ENCODE data around the gene CHN2.

Gene CHN2

GRCh38 chr7:29287366-29287765 is 92.8 kb downstream of the CHN2 start:
- no peak for ATAC-seq

- no peak for ATAC-seq
These were observed 93.9 kb downstream of the CHN2 start for GRCh38 chr7:29288181-29289091.

DNA sequence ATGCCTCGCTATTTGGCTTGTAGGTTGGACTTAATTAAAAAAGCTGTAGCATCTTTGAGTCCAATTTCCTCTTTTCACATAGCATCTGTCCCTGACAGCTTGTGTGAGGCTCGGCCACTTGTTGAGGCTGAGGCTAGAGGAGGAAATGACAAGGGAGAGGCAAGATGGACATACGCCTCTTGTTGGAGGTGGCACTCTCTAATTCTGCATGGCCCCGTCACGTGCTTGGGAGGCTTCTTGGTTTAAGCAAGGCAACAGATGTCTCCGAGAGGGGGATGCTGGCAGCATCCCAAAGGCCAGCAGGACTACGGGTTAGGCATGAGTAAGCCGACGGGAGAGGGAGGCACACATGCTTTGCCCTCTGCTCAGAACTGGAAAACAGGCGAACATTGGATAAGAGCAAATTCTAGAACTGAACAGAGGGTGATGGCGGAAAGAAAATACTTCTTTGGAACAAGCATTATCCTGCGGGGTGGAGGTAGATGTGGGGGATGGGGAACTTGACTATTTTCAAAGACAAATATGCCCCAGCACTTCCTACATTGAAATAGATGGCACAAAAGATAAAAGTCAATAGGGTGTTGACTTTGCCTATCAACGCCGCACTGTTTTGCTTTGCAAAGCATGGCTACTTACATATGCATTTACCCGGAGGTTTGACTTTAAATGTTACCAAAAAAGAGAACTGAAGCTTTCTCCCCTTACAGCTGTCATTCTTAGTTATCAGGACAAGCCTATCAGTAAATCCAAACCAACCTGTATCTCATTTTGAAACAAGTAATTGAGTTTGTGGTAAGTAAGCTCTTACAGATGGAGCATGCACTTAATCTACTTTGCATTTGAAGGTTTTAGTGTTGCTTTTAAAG is 94.8 kb downstream of the CHN2 start:
- peak in 1 of 2 donors; percentile 17 for ATAC-seq

GRCh38 chr7:29290829-29291228 is 96.3 kb downstream of the CHN2 start:
- ATAC-seq = no peak

- ATAC-seq = no peak
These were observed 97.4 kb downstream of the CHN2 start for GRCh38 chr7:29291723-29292618.

GRCh38 chr7:29292886-29293658 is 98.5 kb downstream of the CHN2 start:
- ATAC-seq = no peak

GRCh38 chr7:29296421-29296820 is 101.8 kb downstream of the CHN2 start:
- ATAC-seq = no peak

GRCh38 chr7:29297194-29297890 is 102.8 kb downstream of the CHN2 start:
- ATAC-seq = no peak

GRCh38 chr7:29299086-29299485 is 104.5 kb downstream of the CHN2 start:
- ATAC-seq = no peak

GRCh38 chr7:29300026-29300480 is 105.5 kb downstream of the CHN2 start:
- ATAC-seq = no peak

DNA sequence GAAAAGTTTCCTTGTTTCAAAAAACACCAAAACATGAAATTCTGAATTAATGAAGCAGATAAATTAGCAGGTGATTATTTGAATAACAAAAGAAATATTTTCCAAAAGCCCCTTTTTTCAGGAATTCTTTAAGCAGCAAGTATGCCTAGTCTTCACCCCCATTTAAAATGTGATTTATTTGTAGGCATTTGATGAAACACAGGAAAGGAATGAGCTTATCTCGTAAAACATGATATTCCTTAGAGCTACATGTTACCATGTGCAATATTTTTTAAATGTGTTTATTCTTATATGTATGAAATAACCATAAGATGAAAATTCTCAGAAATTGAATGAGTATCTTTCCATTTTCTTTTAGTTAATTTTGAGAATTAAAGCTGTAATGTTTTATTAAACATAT is 106.1 kb downstream of the CHN2 start:
- no peak for ATAC-seq

DNA sequence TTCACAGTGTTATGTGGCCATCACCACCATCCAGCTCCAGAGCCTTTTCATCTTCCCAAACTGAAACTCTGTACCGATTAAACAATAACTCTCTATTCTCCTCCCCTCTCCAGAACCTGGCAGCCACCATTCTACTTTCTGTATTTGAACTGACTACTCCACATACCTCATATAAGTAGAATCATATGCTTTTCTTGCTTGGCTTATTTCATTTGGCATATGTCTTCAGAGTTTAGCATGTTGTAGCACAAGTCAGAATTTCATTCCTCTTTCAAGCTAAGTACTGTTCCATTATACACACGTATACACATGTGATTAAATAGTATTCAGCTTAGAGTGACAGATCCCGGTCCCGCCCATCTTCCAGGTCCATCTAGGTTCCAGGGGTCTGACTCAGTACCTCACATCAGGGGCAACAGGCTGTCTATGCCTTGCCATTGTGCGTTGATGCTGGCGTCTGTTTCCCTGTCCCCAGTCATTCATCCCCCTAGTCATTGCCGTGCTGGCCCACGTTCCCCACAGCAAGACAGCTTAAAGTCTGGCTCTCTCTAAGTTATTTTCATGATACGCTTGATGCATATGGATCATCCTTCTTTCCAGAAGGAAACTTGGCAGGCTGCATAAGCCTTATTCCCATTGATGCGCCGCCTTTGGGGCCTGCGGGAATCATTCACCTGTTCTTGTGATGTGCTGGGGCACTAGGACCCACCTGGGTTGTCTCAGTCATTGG is 108.3 kb downstream of the CHN2 start:
- no peak for ATAC-seq

DNA sequence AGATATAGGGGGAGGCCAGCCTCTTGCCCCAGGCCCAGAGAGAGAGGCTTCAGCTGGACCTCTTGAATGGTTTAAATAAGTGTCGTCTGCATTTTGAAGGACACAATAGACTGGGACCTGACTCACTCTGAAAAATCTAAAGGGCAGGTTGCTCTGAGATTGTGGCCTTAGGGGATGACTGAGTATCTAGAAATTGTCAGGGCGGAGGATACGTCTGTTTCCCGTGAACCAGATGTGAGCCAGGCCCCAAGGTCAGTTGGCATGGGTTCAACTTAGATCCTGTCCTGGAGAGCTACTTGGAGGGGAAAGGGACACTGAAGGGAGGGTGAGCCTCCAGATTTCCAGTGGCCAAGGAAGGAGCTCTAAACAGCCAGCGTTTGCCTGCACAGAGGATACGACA is 110.2 kb downstream of the CHN2 start:
- no peak for ATAC-seq

DNA sequence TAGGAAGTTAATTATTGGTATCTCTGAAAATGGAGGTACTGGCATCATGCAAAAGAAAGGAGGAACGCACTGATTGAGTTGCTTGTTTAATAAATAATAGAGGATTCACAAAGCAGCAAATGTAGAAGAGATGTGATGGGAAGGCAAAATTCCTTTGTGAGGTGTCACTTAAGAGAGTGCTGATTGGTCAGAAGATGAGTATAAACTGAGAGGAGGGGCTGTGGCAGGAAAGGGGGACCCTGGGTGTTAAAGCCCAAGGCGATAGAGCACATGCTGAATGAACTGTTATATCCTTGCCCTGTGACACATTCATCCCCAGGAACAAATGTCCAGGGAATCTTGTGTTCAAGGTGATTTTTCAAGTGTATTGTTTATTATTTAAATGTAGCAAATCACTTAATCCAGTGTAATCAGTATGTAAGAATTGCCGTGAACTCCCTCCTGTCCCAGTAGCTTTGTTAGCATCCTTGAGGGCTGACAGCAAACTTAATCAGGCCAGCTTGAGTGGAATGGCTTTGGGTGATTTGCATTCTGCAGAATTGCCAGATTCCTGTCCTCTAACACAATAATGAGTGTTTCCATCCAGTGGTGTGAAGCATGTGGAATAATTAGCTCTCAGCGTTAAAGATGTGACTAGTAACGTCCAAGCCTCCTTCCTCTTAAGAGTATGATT is 111.9 kb downstream of the CHN2 start:
- ATAC-seq = no peak

DNA sequence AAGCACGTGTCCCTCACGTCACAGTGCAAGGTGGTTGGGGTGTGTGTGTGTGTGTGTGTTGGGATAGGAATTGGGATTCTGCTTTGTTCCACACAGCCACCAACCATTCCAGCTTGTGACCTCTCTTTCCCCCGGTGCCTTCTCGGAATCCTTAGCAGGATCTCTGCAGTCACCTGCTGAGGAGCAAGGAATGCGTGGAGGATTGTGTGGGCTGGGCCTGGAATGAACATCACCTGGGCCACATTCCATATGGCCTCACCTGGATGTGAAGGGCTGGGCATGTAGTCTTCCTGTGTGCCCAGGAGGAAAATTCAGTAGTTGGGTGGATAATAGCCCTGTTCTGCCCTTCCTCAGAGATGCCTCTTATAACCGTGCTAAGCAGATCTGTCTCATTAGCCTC is 113.8 kb downstream of the CHN2 start:
- ATAC-seq = no peak

- no peak for ATAC-seq
These were observed 114.7 kb downstream of the CHN2 start for GRCh38 chr7:29309041-29309854.

- no peak for ATAC-seq
These were observed 116.0 kb downstream of the CHN2 start for GRCh38 chr7:29310625-29311024.

DNA sequence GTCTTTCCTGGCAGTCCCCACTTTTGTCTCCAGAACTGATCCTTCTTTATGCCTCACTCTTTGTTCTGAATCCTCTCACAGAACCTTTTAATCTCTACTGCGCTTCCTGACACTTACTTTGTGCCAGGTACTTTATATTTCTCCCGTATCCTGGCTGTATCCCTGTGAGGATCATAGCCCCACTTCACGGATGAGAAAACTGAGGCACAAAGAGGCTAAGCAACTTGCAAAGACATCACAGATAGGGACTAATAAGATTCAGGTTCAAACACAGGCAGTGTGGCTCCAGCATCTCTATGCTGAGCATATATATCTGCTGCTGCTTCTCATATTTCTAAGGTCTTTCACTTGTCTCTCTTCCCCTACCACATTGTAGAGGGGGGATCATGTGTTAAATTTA is 116.7 kb downstream of the CHN2 start:
- no peak for ATAC-seq

DNA sequence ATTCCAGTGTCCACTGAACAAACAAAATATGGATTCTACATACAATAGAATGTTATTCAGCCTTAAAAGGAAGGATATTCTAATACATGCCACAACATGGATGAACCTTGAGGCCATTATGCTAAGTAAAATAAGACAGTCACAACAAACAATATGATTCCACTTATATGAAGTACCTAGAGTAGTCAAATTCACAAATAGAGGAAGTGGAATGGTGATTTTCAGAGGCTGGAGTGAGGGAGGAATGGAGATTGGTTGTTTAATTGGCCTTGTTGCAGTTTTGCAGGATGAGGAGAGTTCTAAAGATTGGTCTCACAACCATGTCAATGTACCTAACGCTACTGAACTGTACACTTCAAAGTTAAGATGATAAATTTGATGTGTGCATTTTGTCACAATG is 119.6 kb downstream of the CHN2 start:
- ATAC-seq = no peak

Measured in activated CD4-positive, CD25-positive, alpha-beta regulatory T cell treated with anti-CD3 and anti-CD28 coated beads, Interleukin-2, amount 50 U/mL, for 24 hours (primary cell).